HG02870 (cell line): Measurements from ENCODE around the gene POM121C.
"Not testable (repeated sequence)": the region's sequence is repeated elsewhere in the genome, so short reads cannot be mapped to it uniquely, and the experiment has no call there.

Experiments used
- ATAC-seq: cut with Tn5 transposase; IDR thresholded peaks from one replicate; pipeline ENCODE4 v1.9.1; 2021; ENCODE audit warnings: mild to moderate bottlenecking, moderate library complexity; ENCODE audit not compliant: unreplicated experiment

The POM121C gene

GRCh38 chr7:75439000-75439399, 47.1 kb downstream of the POM121C start:
- ATAC-seq = not testable (repeated sequence)

- ATAC-seq = not testable (repeated sequence)
Measured at GRCh38 chr7:75423481-75423880, 62.6 kb downstream of the POM121C start.

- not testable (repeated sequence) for ATAC-seq
Measured at GRCh38 chr7:75421798-75422710, 64.0 kb downstream of the POM121C start.

GRCh38 chr7:75420152-75420551, 65.9 kb downstream of the POM121C start:
- not testable (repeated sequence) for ATAC-seq

- ATAC-seq = not testable (repeated sequence)
Measured at GRCh38 chr7:75419693-75420092, 66.4 kb downstream of the POM121C start.

- not testable (repeated sequence) for ATAC-seq
Measured at GRCh38 chr7:75419210-75419609, 66.9 kb downstream of the POM121C start.

GRCh38 chr7:75418292-75418858, 67.7 kb downstream of the POM121C start:
- ATAC-seq = not testable (repeated sequence)

- ATAC-seq = not testable (repeated sequence)
Measured at GRCh38 chr7:75416787-75417186, 69.3 kb downstream of the POM121C start.

- not testable (repeated sequence) for ATAC-seq
Measured at GRCh38 chr7:75415829-75416373, 70.2 kb downstream of the POM121C start.

GRCh38 chr7:75415428-75415817, 70.7 kb downstream of the POM121C start:
- not testable (repeated sequence) for ATAC-seq

- ATAC-seq = not testable (repeated sequence)
Measured at GRCh38 chr7:75414708-75415427, 71.2 kb downstream of the POM121C start.

- not testable (repeated sequence) for ATAC-seq
Measured at GRCh38 chr7:75414204-75414603, 71.9 kb downstream of the POM121C start.

GRCh38 chr7:75410823-75411173, 75.3 kb downstream of the POM121C start:
- not testable (repeated sequence) for ATAC-seq

- ATAC-seq = peak; percentile 89
Measured at GRCh38 chr7:75409880-75410822, 75.9 kb downstream of the POM121C start.

- ATAC-seq = not testable (repeated sequence)
Measured at GRCh38 chr7:75404663-75405062, 81.4 kb downstream of the POM121C start.

- not testable (repeated sequence) for ATAC-seq
Measured at GRCh38 chr7:75403455-75404443, 82.3 kb downstream of the POM121C start.

- not testable (repeated sequence) for ATAC-seq
Measured at GRCh38 chr7:75400575-75400974, 85.5 kb downstream of the POM121C start.

GRCh38 chr7:75398771-75399700, 87.1 kb downstream of the POM121C start:
- ATAC-seq = not testable (repeated sequence)
